Mesodermal cell (in vitro differentiated cells): ENCODE measurements around the gene ASPRV1.

Experiments used
- H3K27ac ChIP-seq: 2 replicates; pipeline ENCODE4 v1.7.0; 2013; ENCODE audit warnings: mild to moderate bottlenecking, low read depth, low read length, moderate library complexity; ENCODE audit not compliant: severe bottlenecking
- H3K36me3 ChIP-seq: 2 replicates; pipeline ENCODE4 v1.7.1; 2013; ENCODE audit warnings: mild to moderate bottlenecking, low read length, moderate library complexity; ENCODE audit not compliant: control insufficient read depth, insufficient read depth
- H3K4me1 ChIP-seq: one replicate; pipeline ENCODE4 v1.7.1; 2013; ENCODE audit warnings: mild to moderate bottlenecking, low read length; ENCODE audit not compliant: insufficient read depth, control insufficient read depth, poor library complexity, severe bottlenecking
- H3K4me3 ChIP-seq: 2 replicates; pipeline ENCODE4 v1.7.0; 2013; ENCODE audit warnings: low read length, control low read depth, mild to moderate bottlenecking; ENCODE audit not compliant: insufficient read depth, poor library complexity, severe bottlenecking; ENCODE audit errors: extremely low read depth
- H3K9me3 ChIP-seq: 2 replicates; pipeline ENCODE4 v1.7.1; 2013; ENCODE audit warnings: mild to moderate bottlenecking, low read length, moderate library complexity; ENCODE audit not compliant: control insufficient read depth
- WGBS, 2 experiments: methylation state at CpG; one replicate each; pipeline ENCODE4 v1.1.5; 2013; ENCODE audit warnings: missing lambda C conversion rate in 2 of 2; ENCODE audit not compliant: insufficient coverage in 2 of 2; 5-methylcytosine and 5-hydroxymethylcytosine counted together

Gene ASPRV1

DNA sequence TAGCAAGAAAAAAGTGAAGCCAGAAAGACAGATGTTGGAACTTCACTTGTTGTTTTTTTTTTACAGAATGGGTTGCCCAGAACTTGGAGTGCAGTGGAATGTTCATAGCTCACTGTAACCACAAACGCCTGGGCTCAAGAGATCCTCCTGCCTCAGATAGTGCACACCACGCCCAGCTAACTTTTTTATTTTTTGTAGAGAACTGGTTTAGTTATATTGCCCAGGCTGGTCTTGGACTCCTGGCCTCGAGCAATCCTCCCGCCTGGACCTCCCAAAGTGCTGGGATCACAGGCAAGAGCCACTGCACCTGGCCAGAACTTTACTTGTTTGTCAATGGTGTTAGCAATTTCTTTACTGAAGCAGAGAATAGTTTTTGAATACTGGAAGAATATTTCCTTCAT is 11.9 kb upstream of the ASPRV1 start:
- 94 to 100% methylated on average over 2 to 3 of the region's 4 CpGs for WGBS, 2 experiments
- H3K36me3 ChIP-seq: no peaks in the 10 kb centered on the region
- no peaks in the 10 kb centered on the region for H3K4me1 ChIP-seq
- H3K4me3 ChIP-seq: no peak overlapping the region
- H3K9me3 ChIP-seq: no peaks in the 10 kb centered on the region
- H3K27ac ChIP-seq: no peak overlapping the region

DNA sequence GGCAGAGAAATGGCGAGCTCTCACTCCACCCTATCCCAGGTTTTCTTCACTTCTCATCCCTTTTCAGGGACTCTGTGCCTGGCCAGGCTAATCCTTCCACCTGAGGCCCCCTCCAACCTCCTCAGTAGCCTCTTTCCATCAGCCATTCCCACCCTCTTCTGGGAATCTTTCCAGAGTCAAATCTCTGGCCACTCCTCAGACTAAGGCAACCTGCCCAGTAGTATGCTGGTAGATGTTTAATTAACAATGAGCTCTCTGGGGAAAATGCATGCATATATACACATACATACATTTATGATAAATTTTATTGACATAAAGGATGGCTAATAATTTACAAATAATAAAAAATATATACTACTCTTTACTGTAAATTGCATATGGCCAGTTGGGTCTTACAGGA is 11.4 kb upstream of the ASPRV1 start:
- Histone ChIP-seq H3K4me1 (no peaks in the 10 kb centered on the region), H3K9me3 (no peaks in the 10 kb centered on the region), H3K27ac (no peak overlapping the region), H3K4me3 (no peak overlapping the region), H3K36me3 (no peaks in the 10 kb centered on the region)
- 89% methylated on average over 1 of the region's 1 CpG for WGBS, 2 experiments

DNA sequence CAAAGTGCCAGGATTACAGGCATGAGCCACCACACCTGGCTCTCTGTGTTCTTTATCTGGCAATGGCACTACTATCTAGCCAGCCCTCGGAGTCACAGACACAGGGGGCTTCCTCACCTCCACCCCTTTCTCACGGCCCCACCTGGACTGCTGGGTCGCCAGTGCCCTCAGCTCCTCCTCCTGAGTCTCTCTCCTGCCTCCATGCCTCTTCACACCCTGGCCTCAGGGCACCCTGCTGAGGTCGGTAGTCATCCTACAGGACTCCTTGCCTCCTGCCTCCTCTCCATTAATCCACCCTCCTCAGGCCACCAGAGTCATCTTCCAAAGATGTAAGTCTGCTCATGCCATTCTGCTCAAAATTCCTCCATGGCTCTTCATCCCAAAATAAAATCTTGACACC is 8.6 kb upstream of the ASPRV1 start:
- Histone ChIP-seq H3K4me3 (no peak overlapping the region), H3K4me1 (no peaks in the 10 kb centered on the region), H3K9me3 (no peaks in the 10 kb centered on the region), H3K36me3 (no peaks in the 10 kb centered on the region), H3K27ac (no peak overlapping the region)
- 75 to 78% methylated on average over 2 to 4 of the region's 4 CpGs for WGBS, 2 experiments

DNA sequence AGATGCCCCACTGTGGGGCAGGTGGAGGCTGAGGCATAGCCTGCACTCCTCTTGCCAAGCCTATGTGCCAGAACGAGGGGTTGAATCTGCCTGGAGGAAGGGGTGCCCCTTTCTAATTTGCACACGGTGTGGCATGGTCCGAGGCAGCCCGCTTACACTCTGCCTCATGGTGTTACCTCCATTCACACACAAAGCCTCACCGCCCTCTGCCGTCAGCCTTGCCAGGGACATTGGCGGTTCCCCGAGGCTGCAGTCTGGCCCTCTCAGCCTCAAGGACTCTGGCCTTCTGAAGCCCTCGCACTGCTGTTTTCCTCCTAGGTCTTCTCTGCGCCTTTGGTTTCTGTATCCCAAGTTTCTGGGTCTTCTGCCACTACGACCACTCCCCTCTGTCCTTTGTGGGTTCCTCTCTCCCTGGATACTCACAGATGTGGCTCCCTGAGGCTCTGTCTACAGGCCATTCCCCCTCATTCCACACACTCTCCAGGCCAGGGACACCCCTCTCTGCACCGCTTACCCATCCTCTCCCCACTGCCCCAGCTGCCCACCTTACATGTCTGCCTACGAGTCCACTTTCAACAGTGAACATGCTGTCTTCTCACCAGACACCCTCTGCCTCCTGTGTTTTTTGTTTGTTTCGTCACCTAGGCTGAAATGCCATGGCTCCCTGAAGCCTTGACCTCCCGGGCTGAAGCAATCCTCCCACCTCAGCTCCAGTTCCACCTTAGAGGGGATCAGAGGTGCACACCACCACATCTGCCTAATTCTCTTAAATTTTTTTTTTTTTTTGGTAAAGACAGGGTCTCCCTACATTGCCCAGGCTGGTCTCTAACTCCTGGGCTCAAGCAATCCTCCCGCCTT is 7.9 kb upstream of the ASPRV1 start:
- no peaks in the 10 kb centered on the region for H3K4me1 ChIP-seq
- no peak overlapping the region for H3K4me3 ChIP-seq
- H3K9me3 ChIP-seq: no peaks in the 10 kb centered on the region
- no peak overlapping the region for H3K27ac ChIP-seq
- WGBS, 2 experiments: 92 to 93% methylated on average over 12 to 16 of the region's 16 CpGs
- no peaks in the 10 kb centered on the region for H3K36me3 ChIP-seq

DNA sequence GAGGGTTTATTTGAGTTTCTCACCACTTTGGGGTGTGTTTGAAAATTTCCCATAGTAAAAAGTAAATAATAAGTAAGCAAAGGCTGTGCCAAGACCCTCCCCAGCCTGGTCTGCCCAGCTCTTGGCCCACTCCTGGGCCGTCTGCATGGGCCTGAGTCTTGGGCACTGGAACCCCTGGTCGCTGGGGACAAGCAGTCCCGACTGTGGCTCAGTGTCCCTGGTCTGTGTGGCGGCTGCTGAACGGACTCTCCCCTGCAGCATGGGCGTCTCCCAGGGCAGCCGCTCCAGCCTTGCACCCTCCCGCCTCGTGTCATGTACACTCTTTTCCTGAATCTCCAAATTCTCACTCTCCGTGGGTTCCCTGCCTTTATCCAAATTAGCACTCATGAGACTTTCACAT is 7.2 kb upstream of the ASPRV1 start:
- Histone ChIP-seq H3K9me3 (no peaks in the 10 kb centered on the region), H3K4me3 (no peak overlapping the region), H3K27ac (no peak overlapping the region), H3K4me1 (no peaks in the 10 kb centered on the region), H3K36me3 (no peaks in the 10 kb centered on the region)
- WGBS, 2 experiments: 92 to 93% methylated on average over 9 to 10 of the region's 10 CpGs

DNA sequence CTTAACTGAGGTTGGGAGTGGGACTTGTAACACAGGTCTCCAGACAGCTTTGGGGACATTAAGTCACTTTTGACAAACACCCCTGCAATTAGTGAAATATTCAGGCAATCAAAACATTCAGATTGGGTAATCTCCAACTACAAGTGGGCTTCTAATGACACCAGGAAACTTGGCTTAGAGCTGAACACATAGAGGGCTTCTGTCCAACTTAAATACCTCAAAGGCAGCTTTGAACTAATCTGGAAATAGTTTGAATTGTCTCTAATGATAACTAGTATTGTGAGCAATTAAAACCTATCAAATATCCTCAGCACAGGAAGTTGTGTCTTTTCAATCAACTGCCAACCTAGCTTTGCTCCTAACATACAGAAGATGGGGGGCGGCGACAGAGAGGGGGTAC is 5.1 kb upstream of the ASPRV1 start:
- Histone ChIP-seq H3K36me3 (no peaks in the 10 kb centered on the region), H3K9me3 (no peaks in the 10 kb centered on the region), H3K4me1 (no peaks in the 10 kb centered on the region), H3K4me3 (no peak overlapping the region), H3K27ac (no peak overlapping the region)
- no CpG with 5 or more reads among the region's 2 CpGs for WGBS, 2 experiments

DNA sequence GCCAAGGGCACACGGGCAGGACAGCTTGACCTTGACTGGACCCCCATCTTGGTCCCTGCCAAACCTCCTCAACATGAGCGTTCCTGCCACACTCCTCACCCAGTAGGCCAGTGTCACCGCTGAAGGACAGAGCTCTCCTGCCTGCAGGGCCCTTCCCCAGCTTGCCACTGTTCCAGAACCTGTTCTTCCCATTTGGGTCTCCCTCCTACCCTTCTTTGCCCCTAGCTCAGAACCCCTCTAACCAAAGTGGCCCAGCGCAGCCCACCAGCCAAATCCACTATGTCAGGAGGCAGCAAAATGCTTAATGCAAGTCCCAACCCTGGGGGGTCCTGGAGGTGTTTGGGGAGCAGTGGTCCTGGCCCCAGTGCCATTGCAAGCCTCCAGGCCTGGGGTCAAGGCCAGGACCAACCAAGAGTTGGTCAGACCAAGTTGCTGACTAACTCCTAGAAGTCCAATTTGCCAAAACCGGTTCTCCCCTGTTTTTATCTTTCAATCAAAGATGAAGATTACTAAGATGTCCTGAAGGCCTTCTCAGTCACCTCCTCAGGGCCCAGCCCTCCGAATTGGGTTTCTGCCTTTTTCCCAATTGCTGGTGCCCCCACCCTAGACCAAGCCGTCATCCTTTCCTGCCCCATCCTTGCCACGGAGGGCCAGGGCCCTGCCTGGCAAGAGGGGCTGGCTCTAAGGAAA is 4.5 kb upstream of the ASPRV1 start:
- no peak overlapping the region for H3K27ac ChIP-seq
- WGBS, 2 experiments: 87 to 98% methylated on average over 7 of the region's 8 CpGs
- H3K4me1 ChIP-seq: no peaks in the 10 kb centered on the region
- H3K4me3 ChIP-seq: no peak overlapping the region
- H3K36me3 ChIP-seq: no peaks in the 10 kb centered on the region
- no peaks in the 10 kb centered on the region for H3K9me3 ChIP-seq

DNA sequence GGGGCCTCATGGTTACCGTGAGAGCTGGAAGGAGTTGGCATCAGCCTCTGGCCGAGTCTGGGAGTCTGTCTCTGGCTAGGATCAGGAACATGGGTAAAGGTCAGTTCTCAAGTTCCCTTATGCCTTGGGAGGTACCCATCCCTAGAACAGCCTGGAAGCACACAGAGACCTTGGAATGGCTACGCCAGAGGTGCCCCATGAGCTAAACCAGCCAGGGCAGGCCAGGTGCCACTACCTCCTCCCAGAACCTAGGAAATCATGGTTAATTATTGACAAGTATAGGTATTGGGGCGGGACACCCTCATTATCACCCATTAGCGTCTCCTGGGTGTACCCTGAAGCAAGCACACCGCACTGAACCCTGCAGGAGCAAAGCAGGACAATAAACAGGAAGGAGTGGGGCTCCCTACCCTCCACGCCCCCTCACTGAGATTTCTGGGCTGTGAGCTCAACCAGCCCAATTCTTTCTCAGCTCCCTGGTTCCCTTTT is 3.0 kb upstream of the ASPRV1 start:
- no peaks in the 10 kb centered on the region for H3K36me3 ChIP-seq
- WGBS, 2 experiments: 96 to 98% methylated on average over 5 to 6 of the region's 7 CpGs
- H3K9me3 ChIP-seq: no peaks in the 10 kb centered on the region
- H3K27ac ChIP-seq: no peak overlapping the region
- no peaks in the 10 kb centered on the region for H3K4me1 ChIP-seq
- H3K4me3 ChIP-seq: no peak overlapping the region

DNA sequence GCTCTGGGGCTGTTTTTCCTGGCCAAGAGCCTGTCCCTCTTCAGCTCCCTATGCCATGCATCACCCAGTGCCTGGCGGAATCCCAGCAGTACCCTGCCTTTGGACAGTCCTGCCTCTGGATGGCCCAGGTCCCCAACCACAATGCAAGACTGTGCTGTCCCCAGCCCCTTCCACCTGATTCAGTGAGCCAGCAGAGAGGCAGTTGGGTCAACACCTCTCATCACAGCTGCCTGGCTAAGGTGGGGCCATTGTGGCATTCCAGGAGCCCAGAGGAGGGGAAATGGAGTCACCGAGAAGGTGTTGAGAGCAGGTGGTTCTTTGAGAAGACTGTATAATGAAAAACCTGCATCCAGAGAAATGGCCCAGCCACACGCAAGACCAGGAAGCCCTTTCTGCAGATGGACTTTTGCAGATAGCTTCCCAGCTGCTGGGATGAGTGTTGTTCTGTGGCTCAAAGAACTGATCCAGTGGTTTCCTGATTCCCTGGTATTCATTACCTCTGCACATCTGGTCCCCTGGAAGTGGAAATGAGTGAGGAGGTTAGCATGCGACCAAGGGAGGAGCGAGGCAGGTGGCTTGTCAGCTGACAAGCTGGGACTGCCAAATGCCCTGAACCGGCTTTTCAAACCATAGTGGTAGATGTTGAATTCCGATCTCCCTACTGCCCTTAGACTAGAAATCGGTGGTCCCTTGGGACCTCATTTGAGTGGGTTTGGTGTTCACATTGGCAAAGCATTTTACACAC is 1.7 kb upstream of the ASPRV1 start:
- no peak overlapping the region for H3K27ac ChIP-seq
- H3K9me3 ChIP-seq: no peaks in the 10 kb centered on the region
- H3K4me3 ChIP-seq: no peak overlapping the region
- H3K36me3 ChIP-seq: no peaks in the 10 kb centered on the region
- H3K4me1 ChIP-seq: no peaks in the 10 kb centered on the region
- WGBS, 2 experiments: 97 to 100% methylated on average over 4 to 8 of the region's 8 CpGs

DNA sequence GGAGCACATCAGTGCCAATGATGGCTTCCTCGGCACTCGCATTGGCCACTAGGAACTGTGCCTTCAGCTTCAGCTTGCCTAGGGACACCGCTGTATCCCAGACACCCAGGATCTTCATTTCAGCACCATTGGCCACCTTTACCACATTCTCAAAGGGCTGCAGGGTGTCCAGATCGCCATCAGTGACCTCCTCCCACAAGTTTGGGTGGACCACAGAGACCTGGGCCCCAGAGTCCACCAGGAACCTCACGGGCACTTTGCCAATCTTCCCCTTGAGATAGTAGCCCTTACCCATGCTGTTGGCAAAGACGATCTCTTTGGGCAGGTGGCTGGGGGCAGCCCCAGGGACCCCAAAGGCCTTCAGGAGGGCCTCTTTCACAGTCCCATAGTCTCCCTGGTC is 610 bp downstream of the ASPRV1 start:
- H3K9me3 ChIP-seq: no peaks in the 10 kb centered on the region
- no peaks in the 10 kb centered on the region for H3K4me1 ChIP-seq
- 90 to 95% methylated on average over 4 to 6 of the region's 6 CpGs for WGBS, 2 experiments
- no peak overlapping the region for H3K27ac ChIP-seq
- no peaks in the 10 kb centered on the region for H3K36me3 ChIP-seq
- no peak overlapping the region for H3K4me3 ChIP-seq
